ENCODE results near the gene ZMYND11.

- TF ChIP-seq CTCF (IDR thresholded peaks at IDR 0.05) (no peak), POLR2A (IDR thresholded peaks at IDR 0.05) (no peak)
These were observed 51.7 kb downstream of the ZMYND11 start for GRCh38 chr10:186911-187310.
